Thyroid gland (tissue), 4 donors: ENCODE data around the gene PITRM1.

ENCODE experiments used
- POLR2A ChIP-seq, 2 donors: fragments of 450-650 bp; IDR thresholded peaks; one replicate each; pipeline ENCODE4 v1.6.1; 2017; ENCODE audit warnings: antibody characterized with exemption in 2 of 2, mild to moderate bottlenecking in 2 of 2, moderate library complexity in 1 of 2
- TF ChIP-seq, protein P1 (sequence below), 6 experiments: fragments of 200-600 bp in 3 of 6; fragments of 450-650 bp in 3 of 6; sonication (generic) in 3 of 6; IDR thresholded peaks; one replicate each; pipeline ENCODE4 v1.5.1; 2016 to 2019; ENCODE audit warnings: antibody characterized with exemption in 6 of 6, mild to moderate bottlenecking in 2 of 6, inconsistent platforms in 1 of 6, moderate library complexity in 1 of 6

GRCh38 chr10:3094609-3095036 lies 78.0 kb downstream of the PITRM1 start:
- TF ChIP-seq, protein P1, sequence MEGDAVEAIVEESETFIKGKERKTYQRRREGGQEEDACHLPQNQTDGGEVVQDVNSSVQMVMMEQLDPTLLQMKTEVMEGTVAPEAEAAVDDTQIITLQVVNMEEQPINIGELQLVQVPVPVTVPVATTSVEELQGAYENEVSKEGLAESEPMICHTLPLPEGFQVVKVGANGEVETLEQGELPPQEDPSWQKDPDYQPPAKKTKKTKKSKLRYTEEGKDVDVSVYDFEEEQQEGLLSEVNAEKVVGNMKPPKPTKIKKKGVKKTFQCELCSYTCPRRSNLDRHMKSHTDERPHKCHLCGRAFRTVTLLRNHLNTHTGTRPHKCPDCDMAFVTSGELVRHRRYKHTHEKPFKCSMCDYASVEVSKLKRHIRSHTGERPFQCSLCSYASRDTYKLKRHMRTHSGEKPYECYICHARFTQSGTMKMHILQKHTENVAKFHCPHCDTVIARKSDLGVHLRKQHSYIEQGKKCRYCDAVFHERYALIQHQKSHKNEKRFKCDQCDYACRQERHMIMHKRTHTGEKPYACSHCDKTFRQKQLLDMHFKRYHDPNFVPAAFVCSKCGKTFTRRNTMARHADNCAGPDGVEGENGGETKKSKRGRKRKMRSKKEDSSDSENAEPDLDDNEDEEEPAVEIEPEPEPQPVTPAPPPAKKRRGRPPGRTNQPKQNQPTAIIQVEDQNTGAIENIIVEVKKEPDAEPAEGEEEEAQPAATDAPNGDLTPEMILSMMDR (IDR thresholded peaks at IDR 0.05) = no peak
- TF ChIP-seq POLR2A (IDR thresholded peaks at IDR 0.05) = no peak
